Right atrium auricular region (tissue), 2 donors: ENCODE data around the gene CHN2. TPM values are rescaled to one million over a fixed set of nuclear protein-coding genes. Genes with fewer than 3 reads are reported as not detected.

Experiments
- DNase-seq: peaks from one replicate; pipeline ENCODE4 v3.0.0-alpha.2; 2019; ENCODE audit warnings: low spot score
- H3K27ac ChIP-seq, 2 donors: fragments of 200-600 bp; sonication (generic); 1 replicate in 1 of 2; 2 replicates in 1 of 2; pipeline ENCODE4 v1.5.1; 2016 to 2019
- H3K27me3 ChIP-seq, 2 donors: fragments of 200-600 bp; sonication (generic); one replicate each; pipeline versions ENCODE4 v1.5.1 to v1.6.0; 2017 to 2019
- H3K36me3 ChIP-seq: fragments of 200-600 bp; sonication (generic); one replicate; pipeline ENCODE4 v1.5.1; 2016
- H3K4me1 ChIP-seq, 2 donors: fragments of 200-600 bp; sonication (generic); one replicate each; pipeline versions ENCODE4 v1.5.1 to v1.6.0; 2017 to 2019
- H3K4me3 ChIP-seq, 2 donors: fragments of 200-600 bp; sonication (generic); 1 replicate in 1 of 2; 2 replicates in 1 of 2; pipeline ENCODE4 v1.5.1; 2017 to 2019; ENCODE audit warnings: mild to moderate bottlenecking in 1 of 2, moderate library complexity in 1 of 2
- H3K9me3 ChIP-seq, 2 donors: fragments of 200-600 bp; sonication (generic); one replicate each; pipeline ENCODE4 v1.5.1; 2019
- CTCF ChIP-seq, 2 donors: fragments of 200-600 bp; sonication (generic); IDR thresholded peaks; one replicate each; pipeline ENCODE4 v1.5.1; 2019; ENCODE audit warnings: antibody characterized with exemption in 2 of 2
- total RNA-seq, 2 donors: library from RNA; depleted of rRNA; stranded (reverse); fragments of >200 nt; gene quantifications; one replicate each; pipeline ENCODE4 v1.1.0, GENCODE V29; 2016

CHN2 gene
- total RNA-seq, 2 donors from 2014 or later = 2.7 to 6.6 TPM

GRCh38 chr7:29299086-29299485, 104.5 kb downstream of the CHN2 start:
- no peaks in the 10 kb centered on the region for H3K9me3 ChIP-seq
- H3K27ac ChIP-seq = no peak overlapping the region
- no peak overlapping the region for H3K4me3 ChIP-seq
- H3K4me1 ChIP-seq = no peaks in the 10 kb centered on the region
- H3K36me3 ChIP-seq = no peaks in the 10 kb centered on the region
- no peaks in the 10 kb centered on the region for H3K27me3 ChIP-seq
- DNase-seq = no peak
- TF ChIP-seq CTCF (IDR thresholded peaks at IDR 0.05) = no peak

- no peaks in the 10 kb centered on the region for H3K27me3 ChIP-seq
- no peak overlapping the region for H3K27ac ChIP-seq
- H3K36me3 ChIP-seq = no peaks in the 10 kb centered on the region
- H3K9me3 ChIP-seq = no peaks in the 10 kb centered on the region
- no peaks in the 10 kb centered on the region for H3K4me1 ChIP-seq
- H3K4me3 ChIP-seq = no peak overlapping the region
- TF ChIP-seq CTCF (IDR thresholded peaks at IDR 0.05) = no peak
- no peak for DNase-seq
Measured at GRCh38 chr7:29300026-29300480, 105.5 kb downstream of the CHN2 start.

GRCh38 chr7:29300649-29301048, 106.1 kb downstream of the CHN2 start:
- TF ChIP-seq CTCF (IDR thresholded peaks at IDR 0.05) = no peak
- no peak for DNase-seq
- no peaks in the 10 kb centered on the region for H3K4me1 ChIP-seq
- no peaks in the 10 kb centered on the region for H3K27me3 ChIP-seq
- no peaks in the 10 kb centered on the region for H3K36me3 ChIP-seq
- no peak overlapping the region for H3K27ac ChIP-seq
- H3K9me3 ChIP-seq = no peaks in the 10 kb centered on the region
- H3K4me3 ChIP-seq = no peak overlapping the region

GRCh38 chr7:29302666-29303395, 108.3 kb downstream of the CHN2 start:
- no peak overlapping the region for H3K27ac ChIP-seq
- no peaks in the 10 kb centered on the region for H3K27me3 ChIP-seq
- DNase-seq = no peak
- H3K36me3 ChIP-seq = no peaks in the 10 kb centered on the region
- H3K4me1 ChIP-seq = no peaks in the 10 kb centered on the region
- H3K9me3 ChIP-seq = no peaks in the 10 kb centered on the region
- H3K4me3 ChIP-seq = no peak overlapping the region
- no peak for TF ChIP-seq CTCF (IDR thresholded peaks at IDR 0.05)

GRCh38 chr7:29304756-29305155, 110.2 kb downstream of the CHN2 start:
- Histone ChIP-seq H3K4me3 (no peak overlapping the region), H3K9me3 (no peaks in the 10 kb centered on the region), H3K4me1 (no peaks in the 10 kb centered on the region), H3K27me3 (no peaks in the 10 kb centered on the region), H3K27ac (no peak overlapping the region), H3K36me3 (no peaks in the 10 kb centered on the region)
- TF ChIP-seq CTCF (IDR thresholded peaks at IDR 0.05) = no peak
- no peak for DNase-seq
